OCI-LY1 (cell line): ENCODE data around the gene SLC39A5.

Experiments used
- EZH2 ChIP-seq: fragments of 200-600 bp; sonication (generic), shearing (Covaris generic); IDR thresholded peaks from 2 replicates; pipeline ENCODE4 v1.8.0; 2017; ENCODE audit warnings: borderline replicate concordance, mixed run types, mild to moderate bottlenecking, antibody characterized with exemption, low read length, moderate library complexity, mixed read lengths
- TF ChIP-seq, protein P1 (sequence below): fragments of 200-600 bp; sonication (generic), shearing (Covaris generic); IDR thresholded peaks from 2 replicates; pipeline ENCODE4 v1.5.1; 2017; ENCODE audit warnings: mild to moderate bottlenecking, antibody characterized with exemption, low read length, moderate library complexity, mixed read lengths

DNA sequence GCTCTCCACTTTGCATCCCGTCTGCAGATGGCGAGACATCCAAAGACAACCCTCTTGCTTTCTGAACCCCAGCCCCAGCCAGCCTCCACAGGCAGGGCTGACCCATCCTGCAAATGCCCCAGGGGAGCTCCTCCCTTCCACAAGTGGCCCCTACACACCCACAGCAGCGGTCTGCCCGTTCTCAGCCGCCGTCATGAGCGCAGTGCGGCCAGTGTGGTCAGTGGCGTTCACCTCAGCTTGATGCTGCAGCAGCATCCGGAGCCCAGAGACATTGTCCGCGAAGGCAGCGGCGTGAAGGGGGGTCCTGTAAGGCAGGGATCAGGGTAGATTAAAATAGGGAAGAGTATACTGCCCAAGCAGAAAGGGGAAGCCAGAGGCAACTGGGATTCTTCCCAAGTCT, 14.6 kb downstream of the SLC39A5 start:
- TF ChIP-seq, protein P1, sequence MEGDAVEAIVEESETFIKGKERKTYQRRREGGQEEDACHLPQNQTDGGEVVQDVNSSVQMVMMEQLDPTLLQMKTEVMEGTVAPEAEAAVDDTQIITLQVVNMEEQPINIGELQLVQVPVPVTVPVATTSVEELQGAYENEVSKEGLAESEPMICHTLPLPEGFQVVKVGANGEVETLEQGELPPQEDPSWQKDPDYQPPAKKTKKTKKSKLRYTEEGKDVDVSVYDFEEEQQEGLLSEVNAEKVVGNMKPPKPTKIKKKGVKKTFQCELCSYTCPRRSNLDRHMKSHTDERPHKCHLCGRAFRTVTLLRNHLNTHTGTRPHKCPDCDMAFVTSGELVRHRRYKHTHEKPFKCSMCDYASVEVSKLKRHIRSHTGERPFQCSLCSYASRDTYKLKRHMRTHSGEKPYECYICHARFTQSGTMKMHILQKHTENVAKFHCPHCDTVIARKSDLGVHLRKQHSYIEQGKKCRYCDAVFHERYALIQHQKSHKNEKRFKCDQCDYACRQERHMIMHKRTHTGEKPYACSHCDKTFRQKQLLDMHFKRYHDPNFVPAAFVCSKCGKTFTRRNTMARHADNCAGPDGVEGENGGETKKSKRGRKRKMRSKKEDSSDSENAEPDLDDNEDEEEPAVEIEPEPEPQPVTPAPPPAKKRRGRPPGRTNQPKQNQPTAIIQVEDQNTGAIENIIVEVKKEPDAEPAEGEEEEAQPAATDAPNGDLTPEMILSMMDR = no peak
- no peak for TF ChIP-seq EZH2
